ENCODE measurements around the gene PEX11G.

DNA sequence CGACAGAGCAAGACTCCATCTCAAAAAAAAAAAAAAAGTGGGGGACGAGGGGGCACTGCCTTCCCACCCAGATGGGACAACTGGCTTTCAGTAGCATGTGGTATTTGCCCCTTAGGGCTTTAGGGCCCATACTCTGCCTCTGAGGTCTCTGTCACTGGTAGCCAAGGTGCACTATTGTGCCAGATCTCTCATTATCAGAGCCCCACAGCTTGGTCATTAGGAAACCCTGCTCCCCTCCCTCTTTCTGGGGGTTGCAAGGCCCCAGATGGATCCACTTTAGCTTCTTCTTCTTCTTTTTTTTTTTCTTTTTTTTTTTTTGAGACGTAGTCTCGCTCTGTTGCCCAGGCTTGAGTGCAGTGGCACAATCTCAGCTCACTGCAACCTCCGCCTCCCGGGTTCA is 15.8 kb upstream of the PEX11G start:
- TF ChIP-seq GATA2 (IDR thresholded peaks at IDR 0.05; ENCODE audit: low read depth, low read length) (no peak), GATA3 (IDR thresholded peaks at IDR 0.05; ENCODE audit: low read depth, low read length) (no peak)

Data from SH-SY5Y (cell line).